Glomerular visceral epithelial cell (primary cell): Measurements from ENCODE around the gene GPC1.

ENCODE experiments used
- DNase-seq: peaks from one replicate; pipeline ENCODE4 v3.0.0-alpha.2; 2016; ENCODE audit errors: extremely low spot score

Gene GPC1

GRCh38 chr2:240499309-240500301 is 64.1 kb downstream of the GPC1 start:
- no peak for DNase-seq

DNA sequence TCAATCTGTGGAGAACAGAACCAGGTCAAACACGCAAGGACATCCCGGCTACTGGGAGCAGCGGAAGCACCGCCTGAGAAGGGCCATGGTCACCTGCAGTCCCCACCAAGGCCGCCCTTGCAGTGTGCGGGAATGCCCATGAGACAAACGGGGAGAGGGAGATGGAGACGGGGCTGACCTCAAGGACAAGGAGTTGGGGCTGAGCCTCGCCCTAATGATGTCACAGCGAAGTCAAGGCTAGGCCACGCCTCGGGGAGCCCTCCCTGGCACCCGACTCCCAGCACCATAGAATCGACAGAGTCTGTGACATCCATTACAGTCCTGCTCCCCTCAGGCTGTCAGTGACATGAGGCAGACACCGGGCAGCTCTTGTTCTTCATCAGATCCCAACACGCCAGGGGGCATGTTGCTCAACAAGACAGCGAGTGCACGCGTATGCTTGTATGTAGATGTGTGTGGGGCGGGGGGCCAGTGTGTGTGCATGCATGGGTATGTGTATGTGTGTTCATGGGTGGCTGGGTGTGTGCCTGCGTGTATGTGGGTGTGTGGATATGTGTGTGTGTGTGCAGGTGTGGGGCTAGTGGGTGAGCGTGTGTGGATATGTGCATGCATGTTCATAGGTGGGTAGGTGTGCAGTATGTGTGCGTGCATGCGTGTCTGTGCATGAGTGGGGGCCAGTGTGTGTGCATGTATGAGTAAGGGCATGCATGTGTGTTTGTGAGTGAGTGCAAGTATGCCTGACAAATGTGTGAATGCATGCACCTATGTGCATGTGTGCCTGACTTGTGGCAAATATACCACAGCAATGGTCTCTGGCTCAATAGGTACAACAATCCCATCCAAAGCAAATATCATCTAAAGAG is 65.3 kb downstream of the GPC1 start:
- DNase-seq: no peak

DNA sequence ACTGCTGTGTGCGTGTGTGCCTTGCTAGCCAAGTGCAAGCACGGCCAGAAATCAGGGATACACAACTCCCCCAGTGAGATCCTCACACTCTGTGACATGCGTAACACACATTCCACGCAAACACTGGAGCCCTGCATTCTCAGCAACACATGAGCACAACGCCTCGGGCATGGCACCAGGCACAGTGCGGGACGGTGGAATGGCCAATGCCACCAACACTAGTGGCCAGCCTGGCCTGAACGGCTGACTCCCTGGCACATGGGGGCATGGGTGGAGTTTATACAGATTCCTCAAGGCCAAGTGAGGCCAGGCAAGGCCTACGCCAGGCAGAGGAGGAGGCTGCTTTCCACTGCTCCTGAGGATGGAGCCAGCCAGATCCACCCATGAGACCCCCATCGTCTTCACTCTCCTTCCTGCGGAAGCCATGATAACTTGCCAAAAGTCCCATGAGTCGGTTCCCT is 66.1 kb downstream of the GPC1 start:
- DNase-seq: no peak

GRCh38 chr2:240502059-240502429 is 66.6 kb downstream of the GPC1 start:
- no peak for DNase-seq

DNA sequence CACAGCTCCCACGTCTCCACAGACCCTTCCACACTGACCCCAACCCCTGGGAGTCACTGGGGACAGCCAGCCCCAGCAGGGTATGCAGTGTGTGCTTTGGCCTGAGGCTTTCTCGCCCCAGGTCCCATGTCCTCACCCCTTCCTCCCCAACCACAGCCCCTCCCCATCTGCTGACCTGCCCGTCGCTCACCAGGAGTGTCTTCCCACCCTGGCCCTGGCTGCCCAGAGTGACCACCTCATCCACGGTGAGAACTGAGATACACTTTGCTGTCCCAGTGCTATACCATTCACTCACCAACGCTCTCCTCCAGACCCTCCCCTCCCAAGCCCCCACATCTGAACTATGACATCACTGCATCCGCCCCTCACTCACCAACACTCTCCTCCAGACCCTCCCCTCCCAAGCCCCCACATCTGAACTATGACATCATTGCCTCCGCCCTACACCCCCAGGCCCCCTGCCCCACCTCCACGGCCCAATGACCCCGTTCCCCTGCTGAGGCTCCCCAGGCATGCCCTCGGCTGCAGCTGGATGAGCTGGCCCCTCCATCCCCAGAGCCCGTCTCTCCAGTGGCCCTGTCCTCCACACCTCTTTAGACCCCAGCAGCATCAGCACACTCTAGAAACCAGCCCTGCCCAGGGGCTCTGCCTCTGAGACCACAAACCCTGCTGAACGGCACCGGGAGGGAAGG is 67.1 kb downstream of the GPC1 start:
- no peak for DNase-seq

- no peak for DNase-seq
Measured at GRCh38 chr2:240503375-240503774, 67.9 kb downstream of the GPC1 start.

GRCh38 chr2:240503848-240504247 is 68.4 kb downstream of the GPC1 start:
- no peak for DNase-seq

DNA sequence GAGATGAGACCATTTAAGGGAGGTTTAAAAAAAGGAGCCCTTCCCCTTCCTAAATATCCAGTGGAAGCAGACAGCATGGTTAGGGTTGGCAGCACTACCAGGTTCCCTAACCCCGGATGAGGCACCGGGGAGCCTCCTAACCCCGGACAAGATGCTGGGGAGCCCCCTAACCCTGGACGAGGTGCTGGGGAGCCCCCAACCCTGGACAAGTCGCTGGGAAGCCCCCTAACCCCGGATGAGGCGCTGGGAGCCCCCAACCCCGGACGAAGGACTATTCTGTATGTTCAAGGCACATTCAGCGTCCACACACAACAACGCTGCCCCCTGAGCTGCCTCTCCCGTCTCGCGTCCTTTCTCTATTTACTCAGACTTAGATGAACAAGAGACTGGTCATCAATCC is 70.4 kb downstream of the GPC1 start:
- no peak for DNase-seq

- DNase-seq: no peak
Measured at GRCh38 chr2:240506406-240507059, 71.1 kb downstream of the GPC1 start.

GRCh38 chr2:240507060-240507777 is 71.8 kb downstream of the GPC1 start:
- no peak for DNase-seq

DNA sequence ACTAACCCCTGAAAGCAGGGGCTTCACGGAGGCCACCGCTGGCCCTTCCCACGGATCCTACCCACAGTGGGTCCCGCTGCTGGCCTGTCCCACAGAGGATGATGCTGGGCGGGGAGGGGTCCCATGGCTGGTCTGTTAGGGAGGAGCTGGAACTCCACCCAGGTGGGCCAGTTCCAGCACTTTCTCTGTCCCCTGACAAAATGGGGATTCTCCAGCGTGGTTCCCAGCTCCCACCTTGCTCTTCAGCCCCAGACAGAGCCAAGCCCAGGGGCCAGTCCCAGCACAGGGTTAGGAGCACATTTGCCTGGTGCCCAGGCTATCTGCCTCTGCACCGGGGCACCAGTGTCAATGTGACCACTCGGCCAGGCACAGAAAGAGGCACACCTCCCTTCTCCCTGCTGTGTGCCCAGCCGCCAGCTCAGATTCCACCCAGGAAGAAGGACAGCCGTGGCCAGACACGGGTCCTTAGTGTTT is 72.4 kb downstream of the GPC1 start:
- no peak for DNase-seq

GRCh38 chr2:240508832-240509545 is 73.5 kb downstream of the GPC1 start:
- DNase-seq: no peak

DNA sequence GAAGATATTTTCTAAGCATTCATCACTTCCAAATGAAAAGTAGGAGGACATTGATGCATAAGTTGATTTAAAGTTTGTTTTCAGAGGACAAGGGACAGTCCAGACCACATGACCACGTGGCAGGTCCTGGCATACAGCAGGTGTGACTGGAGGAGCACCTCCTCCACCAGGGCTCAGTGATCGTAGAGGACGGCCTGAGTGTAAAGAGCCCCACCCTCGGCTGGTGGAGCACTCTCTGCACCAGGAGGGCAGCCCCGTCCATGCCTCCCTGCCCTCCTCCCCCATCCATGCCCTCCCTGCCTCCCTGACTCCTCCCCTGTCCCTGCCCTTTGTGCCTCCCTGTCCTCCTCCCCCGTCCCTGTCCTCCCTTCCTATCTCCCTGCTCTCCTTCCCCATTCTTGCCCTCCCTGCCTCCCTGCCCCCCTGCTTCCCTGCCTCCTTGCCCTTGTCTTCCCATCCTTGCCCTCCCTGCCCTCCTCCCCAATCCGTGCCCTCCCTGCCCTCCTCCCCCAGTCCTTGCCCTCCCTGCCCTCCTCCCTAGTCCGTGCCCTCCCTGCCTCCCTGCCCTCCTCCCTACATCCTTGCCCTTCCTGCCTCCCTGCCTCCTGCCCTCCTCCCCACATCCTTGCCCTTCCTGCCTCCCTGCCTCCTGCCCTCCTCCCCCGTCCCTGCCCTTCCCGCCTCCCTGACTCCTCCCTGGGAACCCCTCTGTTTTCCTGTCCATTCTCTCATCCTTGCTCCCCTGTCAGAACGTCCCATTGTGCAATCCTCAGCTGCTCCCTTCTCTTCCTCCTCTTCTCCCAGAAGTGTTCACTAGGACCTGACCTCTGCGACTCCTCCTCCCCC is 74.4 kb downstream of the GPC1 start:
- no peak for DNase-seq

GRCh38 chr2:240510513-240511210 is 75.2 kb downstream of the GPC1 start:
- DNase-seq: no peak

GRCh38 chr2:240511351-240512108 is 76.1 kb downstream of the GPC1 start:
- no peak for DNase-seq

DNA sequence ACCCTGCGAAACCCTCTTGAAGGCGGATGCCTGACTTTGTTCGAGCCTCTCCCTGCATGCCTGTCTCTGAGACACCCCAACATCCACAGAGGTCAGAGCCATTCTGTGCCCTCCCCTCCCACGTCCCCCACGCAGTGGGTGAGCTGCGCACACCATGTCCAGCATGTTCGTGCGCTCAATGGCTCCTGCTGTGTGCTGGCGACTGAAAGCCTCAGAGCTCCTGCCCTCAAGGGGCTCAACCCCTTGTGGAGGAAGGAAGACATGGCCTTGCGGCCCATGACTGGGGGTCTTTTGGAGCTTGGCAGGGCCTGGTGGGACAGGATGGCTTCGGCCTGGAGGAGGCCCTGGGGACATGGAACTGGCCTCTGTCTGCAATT is 76.6 kb downstream of the GPC1 start:
- no peak for DNase-seq

GRCh38 chr2:240512666-240513535 is 77.4 kb downstream of the GPC1 start:
- DNase-seq: no peak
